HG02763 (cell line): ENCODE measurements around the gene JAZF1.
A peak's percentile ranks its signal among the peaks of the same experiment; 100 is the strongest.

ENCODE experiments used
- ATAC-seq: cut with Tn5 transposase; IDR thresholded peaks from one replicate; pipeline ENCODE4 v1.9.1; 2021; ENCODE audit warnings: mild to moderate bottlenecking, moderate library complexity; ENCODE audit not compliant: unreplicated experiment

JAZF1 gene

GRCh38 chr7:28054531-28055160 is 125.9 kb downstream of the JAZF1 start:
- no peak for ATAC-seq

- ATAC-seq = no peak
Measured at GRCh38 chr7:28052933-28053332, 127.7 kb downstream of the JAZF1 start.

- ATAC-seq = no peak
Measured at GRCh38 chr7:28048694-28049093, 131.9 kb downstream of the JAZF1 start.

GRCh38 chr7:28046035-28046434 is 134.6 kb downstream of the JAZF1 start:
- no peak for ATAC-seq

- no peak for ATAC-seq
Measured at GRCh38 chr7:28045592-28045991, 135.0 kb downstream of the JAZF1 start.

GRCh38 chr7:28044825-28045224 is 135.8 kb downstream of the JAZF1 start:
- no peak for ATAC-seq

GRCh38 chr7:28042721-28043120 is 137.9 kb downstream of the JAZF1 start:
- ATAC-seq = no peak

- ATAC-seq = no peak
Measured at GRCh38 chr7:28041508-28042314, 138.9 kb downstream of the JAZF1 start.

- no peak for ATAC-seq
Measured at GRCh38 chr7:28038175-28038797, 142.3 kb downstream of the JAZF1 start.

GRCh38 chr7:28037220-28038010 is 143.2 kb downstream of the JAZF1 start:
- peak; percentile 92 for ATAC-seq

GRCh38 chr7:28036696-28037095 is 143.9 kb downstream of the JAZF1 start:
- peak; percentile 22 for ATAC-seq

- no peak for ATAC-seq
Measured at GRCh38 chr7:28033386-28033785, 147.2 kb downstream of the JAZF1 start.

- no peak for ATAC-seq
Measured at GRCh38 chr7:28032738-28033380, 147.7 kb downstream of the JAZF1 start.

- ATAC-seq = no peak
Measured at GRCh38 chr7:28029051-28029450, 151.5 kb downstream of the JAZF1 start.

- no peak for ATAC-seq
Measured at GRCh38 chr7:28028471-28028870, 152.1 kb downstream of the JAZF1 start.

- ATAC-seq = no peak
Measured at GRCh38 chr7:28026237-28026636, 154.4 kb downstream of the JAZF1 start.

- ATAC-seq = no peak
Measured at GRCh38 chr7:28024786-28025334, 155.7 kb downstream of the JAZF1 start.

- no peak for ATAC-seq
Measured at GRCh38 chr7:28020302-28020940, 160.2 kb downstream of the JAZF1 start.

- no peak for ATAC-seq
Measured at GRCh38 chr7:28018856-28019465, 161.6 kb downstream of the JAZF1 start.
